GM23248 (cell line): ENCODE measurements around the gene PTPRD.

ENCODE experiments used
- EZH2 ChIP-seq: fragments of 200-600 bp; sonication (generic); IDR thresholded peaks from 2 replicates; pipeline ENCODE4 v1.6.1; 2018; ENCODE audit warnings: antibody characterized with exemption, mild to moderate bottlenecking; ENCODE audit not compliant: insufficient read depth, poor library complexity, severe bottlenecking
- EZH2phosphoT487 ChIP-seq: fragments of 200-600 bp; sonication (generic); IDR thresholded peaks from 2 replicates; pipeline ENCODE4 v1.6.1; 2018; ENCODE audit warnings: antibody characterized with exemption, moderate library complexity, mild to moderate bottlenecking, low read depth; ENCODE audit not compliant: insufficient read depth

DNA sequence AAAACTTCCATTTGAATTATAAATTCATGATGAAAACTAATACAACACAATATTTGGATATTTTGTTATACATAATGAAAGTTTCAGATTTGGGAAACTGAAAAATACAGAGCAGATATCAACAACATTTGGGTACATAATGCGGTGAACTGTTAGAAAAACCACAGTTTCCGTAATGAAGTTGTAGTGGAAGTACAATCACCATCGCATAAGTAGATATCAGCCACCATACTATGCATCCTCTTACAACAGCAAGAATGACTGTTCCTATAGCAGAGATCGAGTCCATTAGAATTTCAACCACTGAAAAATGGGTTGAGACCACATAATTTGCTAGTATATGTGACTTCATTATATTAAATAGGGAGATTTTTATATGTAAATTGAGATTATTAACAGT is 2043.0 kb downstream of the PTPRD start:
- TF ChIP-seq EZH2 = no peak
- no peak for TF ChIP-seq EZH2phosphoT487
